Keratinocyte (primary cell): ENCODE data around the gene TNIP1. TPM values are rescaled to one million over a fixed set of nuclear protein-coding genes. Genes with fewer than 3 reads are reported as not detected.
A peak's percentile ranks its signal among the peaks of the same experiment; 100 is the strongest.

Source experiments
- DNase-seq: peaks from one replicate; pipeline ENCODE4 v3.0.0-alpha.2; 2011; ENCODE audit warnings: low read depth, missing footprints, low spot score
- FAIRE-seq: peaks from 2 replicates; lab custom pipeline; 2011; peaks lifted over from hg19 to GRCh38; lab: Jason Lieb, UNC
- H2AFZ ChIP-seq: 2 replicates; pipeline ENCODE4 v1.6.0; 2012; ENCODE audit warnings: low read length, control low read depth, inconsistent platforms; ENCODE audit not compliant: control insufficient read depth
- H3K27ac ChIP-seq: 2 replicates; pipeline ENCODE4 v1.5.1; 2011; ENCODE audit warnings: low read length; ENCODE audit not compliant: control insufficient read depth, insufficient read depth
- H3K27me3 ChIP-seq: 3 replicates; pipeline ENCODE4 v1.6.0; 2011; ENCODE audit warnings: low read length; ENCODE audit not compliant: control insufficient read depth, insufficient read depth; ENCODE audit errors: extremely low read depth
- H3K36me3 ChIP-seq, 2 experiments: 2 replicates in 1 of 2; 3 replicates in 1 of 2; pipeline ENCODE4 v1.5.1; 2011; ENCODE audit warnings: low read length in 2 of 2, mild to moderate bottlenecking in 1 of 2; ENCODE audit not compliant: control insufficient read depth in 2 of 2, insufficient read depth in 2 of 2; ENCODE audit errors: extremely low read depth in 1 of 2
- H3K4me1 ChIP-seq: 3 replicates; pipeline ENCODE4 v1.5.1; 2011; ENCODE audit warnings: low read length; ENCODE audit not compliant: control insufficient read depth, insufficient read depth; ENCODE audit errors: extremely low read depth
- H3K4me2 ChIP-seq: 3 replicates; pipeline ENCODE4 v1.6.0; 2011; ENCODE audit warnings: low read depth, low read length; ENCODE audit not compliant: control insufficient read depth, insufficient read depth; ENCODE audit errors: extremely low read depth
- H3K4me3 ChIP-seq, 3 experiments: fragments of 200-600 bp in 1 of 3; sonication (generic) in 1 of 3; 2 replicates in 2 of 3; 3 replicates in 1 of 3; pipeline ENCODE4 v1.5.1; 2011 to 2016; ENCODE audit warnings: low read length in 3 of 3, mild to moderate bottlenecking in 3 of 3, control low read depth in 2 of 3, inconsistent platforms in 1 of 3, low read depth in 1 of 3, mixed read lengths in 1 of 3, mixed run types in 1 of 3, moderate library complexity in 1 of 3; ENCODE audit not compliant: control insufficient read depth in 2 of 3, insufficient read depth in 2 of 3; ENCODE audit errors: extremely low read depth in 1 of 3
- H3K79me2 ChIP-seq: 2 replicates; pipeline ENCODE4 v1.6.0; 2012; ENCODE audit warnings: low read length; ENCODE audit not compliant: control insufficient read depth, insufficient read depth
- H3K9ac ChIP-seq: 3 replicates; pipeline ENCODE4 v1.6.0; 2011; ENCODE audit warnings: low read length; ENCODE audit not compliant: control insufficient read depth, insufficient read depth; ENCODE audit errors: extremely low read depth
- H3K9me1 ChIP-seq: 3 replicates; pipeline ENCODE4 v1.6.0; 2011; ENCODE audit warnings: low read length; ENCODE audit not compliant: control insufficient read depth, insufficient read depth; ENCODE audit errors: extremely low read depth
- H3K9me3 ChIP-seq: 2 replicates; pipeline ENCODE4 v1.5.1; 2012; ENCODE audit warnings: low read depth, low read length; ENCODE audit not compliant: control insufficient read depth
- H4K20me1 ChIP-seq: 3 replicates; pipeline ENCODE4 v1.6.0; 2011; ENCODE audit warnings: low read length; ENCODE audit not compliant: control insufficient read depth, insufficient read depth; ENCODE audit errors: extremely low read depth
- EZH2 ChIP-seq: IDR thresholded peaks from one replicate; pipeline ENCODE4 v1.6.1; 2012; ENCODE audit warnings: inconsistent platforms, mild to moderate bottlenecking, low read length, moderate library complexity
- dilution Hi-C: fragments of 300-500 bp; cut with MboI; formaldehyde crosslinking; loops from one replicate; pipeline ENCODE4 v1.7.0; 2020; ENCODE audit warnings: low sequenced_read_pairs; ENCODE audit not compliant: extremely low pct_ligation_motif_present
- polyA plus RNA-seq, 5 experiments: library from polyadenylated mRNA; depleted of rRNA in 3 of 5; stranded (reverse) in 3 of 5; stranded (forward) in 1 of 5; unstranded in 1 of 5; fragments of >200 nt; gene quantifications; 1 replicate in 1 of 5; 2 replicates in 3 of 5; 3 replicates in 1 of 5; pipeline versions ENCODE4 v1.2.1 to v1.2.3, GENCODE V29; 2011 to 2012; ENCODE audit warnings: missing spikeins in 2 of 5, low read depth in 1 of 5, low replicate concordance in 1 of 5
- TF ChIP-seq, protein P1 (sequence below), 3 experiments: IDR thresholded peaks in 1 of 3; conservative IDR thresholded peaks in 1 of 3; optimal IDR thresholded peaks in 1 of 3; 2 replicates in 2 of 3; 3 replicates in 1 of 3; pipeline versions ENCODE3 to v1.5.1; 2011; ENCODE audit warnings: low read length in 3 of 3, mild to moderate bottlenecking in 3 of 3, moderate library complexity in 2 of 3, control low read depth in 1 of 3, inconsistent platforms in 1 of 3; ENCODE audit not compliant: insufficient read depth in 2 of 3; ENCODE audit errors: extremely low read depth in 1 of 3

TNIP1 gene
- polyA plus RNA-seq, 1 donor (not counting 4 experiments of a cell fraction or from before 2014, with no cell fraction given) = 47.9 TPM

DNA sequence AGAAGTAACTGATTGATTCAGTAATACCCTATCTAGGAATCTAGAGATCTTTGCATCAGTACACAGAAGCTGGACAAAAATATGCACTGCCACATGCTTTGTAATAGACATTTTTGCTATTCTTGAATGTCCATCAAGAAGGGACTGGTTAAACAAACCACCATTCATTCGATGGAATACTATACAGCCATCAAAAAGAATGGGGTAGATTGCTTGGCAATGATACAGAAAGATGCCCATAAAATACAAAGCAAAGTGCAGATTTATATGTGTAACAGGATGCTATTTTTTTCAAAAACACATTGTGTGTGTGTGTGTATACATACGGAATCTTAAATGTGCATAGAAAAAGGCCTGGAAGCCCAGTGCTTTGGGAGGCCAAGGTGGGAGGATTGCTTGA, 7.6 kb downstream of the TNIP1 start:
- no peak for FAIRE-seq
- Histone ChIP-seq H3K79me2 (peaks cover 76% of the 10 kb centered on the region), H3K4me2 (no peak overlapping the region), H3K9ac (peak overlapping the region; percentile 18), H3K4me1 (peaks cover 36% of the 10 kb centered on the region), H3K27ac (peak overlapping the region; percentile 71), H3K4me3 (no peak overlapping the region), H3K36me3 (peaks cover 15 to 27% of the 10 kb centered on the region in 2 experiments), H3K9me1 (no peaks in the 10 kb centered on the region), H2AFZ (no peak overlapping the region), H3K27me3 (no peaks in the 10 kb centered on the region), H3K9me3 (peaks cover 2% of the 10 kb centered on the region), H4K20me1 (peaks cover 1% of the 10 kb centered on the region)
- DNase-seq = no peak
- dilution Hi-C loops = no loop called here
- TF ChIP-seq EZH2 = no peak
- TF ChIP-seq, protein P1, sequence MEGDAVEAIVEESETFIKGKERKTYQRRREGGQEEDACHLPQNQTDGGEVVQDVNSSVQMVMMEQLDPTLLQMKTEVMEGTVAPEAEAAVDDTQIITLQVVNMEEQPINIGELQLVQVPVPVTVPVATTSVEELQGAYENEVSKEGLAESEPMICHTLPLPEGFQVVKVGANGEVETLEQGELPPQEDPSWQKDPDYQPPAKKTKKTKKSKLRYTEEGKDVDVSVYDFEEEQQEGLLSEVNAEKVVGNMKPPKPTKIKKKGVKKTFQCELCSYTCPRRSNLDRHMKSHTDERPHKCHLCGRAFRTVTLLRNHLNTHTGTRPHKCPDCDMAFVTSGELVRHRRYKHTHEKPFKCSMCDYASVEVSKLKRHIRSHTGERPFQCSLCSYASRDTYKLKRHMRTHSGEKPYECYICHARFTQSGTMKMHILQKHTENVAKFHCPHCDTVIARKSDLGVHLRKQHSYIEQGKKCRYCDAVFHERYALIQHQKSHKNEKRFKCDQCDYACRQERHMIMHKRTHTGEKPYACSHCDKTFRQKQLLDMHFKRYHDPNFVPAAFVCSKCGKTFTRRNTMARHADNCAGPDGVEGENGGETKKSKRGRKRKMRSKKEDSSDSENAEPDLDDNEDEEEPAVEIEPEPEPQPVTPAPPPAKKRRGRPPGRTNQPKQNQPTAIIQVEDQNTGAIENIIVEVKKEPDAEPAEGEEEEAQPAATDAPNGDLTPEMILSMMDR (optimal IDR thresholded peaks at IDR 0.05 in 1 of 3, IDR thresholded peaks at IDR 0.05 in 1 of 3, conservative IDR thresholded peaks at IDR 0.05 in 1 of 3; ENCODE audit: extremely low read depth in 1 of 3, insufficient read depth in 2 of 3, low read length in 3 of 3) = no peak

DNA sequence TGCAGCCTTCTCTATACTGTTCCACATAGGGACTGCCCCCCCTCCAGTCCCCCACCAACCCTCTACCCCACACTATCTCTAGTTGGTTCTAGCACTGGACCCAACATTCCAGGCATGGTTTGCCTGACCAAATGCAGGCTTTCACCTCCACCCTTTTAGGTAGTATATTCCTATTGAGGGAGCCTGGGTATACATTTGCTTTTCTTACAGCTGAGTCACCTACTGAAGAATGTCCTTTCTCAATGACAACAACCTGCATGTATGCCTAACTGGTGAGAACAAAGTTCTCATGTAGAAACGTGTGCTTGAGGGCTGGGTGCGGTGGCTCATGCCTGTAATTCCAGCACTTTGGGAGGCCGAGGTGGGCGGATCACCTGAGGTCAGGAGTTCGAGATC, 8.2 kb downstream of the TNIP1 start:
- dilution Hi-C loops = no loop called here
- Histone ChIP-seq H3K27me3 (no peaks in the 10 kb centered on the region), H3K9me3 (peaks cover 2% of the 10 kb centered on the region), H3K4me1 (peaks cover 35% of the 10 kb centered on the region), H3K4me2 (peak overlapping the region; percentile 2), H2AFZ (no peak overlapping the region), H3K36me3 (peaks cover 14 to 27% of the 10 kb centered on the region in 2 experiments), H3K79me2 (peaks cover 76% of the 10 kb centered on the region), H3K4me3 (no peak overlapping the region), H4K20me1 (peaks cover 2% of the 10 kb centered on the region), H3K9me1 (no peaks in the 10 kb centered on the region), H3K9ac (peak overlapping the region; percentile 45), H3K27ac (peak overlapping the region; percentile 71)
- TF ChIP-seq EZH2 = no peak
- TF ChIP-seq, protein P1 (optimal IDR thresholded peaks at IDR 0.05 in 1 of 3, IDR thresholded peaks at IDR 0.05 in 1 of 3, conservative IDR thresholded peaks at IDR 0.05 in 1 of 3; ENCODE audit: extremely low read depth in 1 of 3, insufficient read depth in 2 of 3, low read length in 3 of 3) = no peak
- FAIRE-seq (peak; percentile 88), DNase-seq (peak; percentile 90)
